Left colon (tissue), 2 donors: Measurements from ENCODE around the gene UCN2. TPM values are rescaled to one million over a fixed set of nuclear protein-coding genes. Genes with fewer than 3 reads are reported as not detected.

Experiments
- ATAC-seq: fragments of 200-7000 bp; cut with Tn5 transposase; one replicate; pipeline ENCODE4 v1.9.1; 2020; ENCODE audit warnings: mild to moderate bottlenecking, moderate library complexity
- DNase-seq, 2 donors: peaks; one replicate each; pipeline ENCODE4 v3.0.0-alpha.2; 2020
- intact Hi-C, 2 donors: fragments of 100-400 bp; cut with DNase I in 1 of 2; cut with micrococcal nuclease in 1 of 2; formaldehyde crosslinking; loops; one replicate each; pipeline versions ENCODE4 v1.11.2 to v1.14.0; 2022; cut with DNase I, micrococcal nuclease
- total RNA-seq, 2 donors: library from RNA; stranded (reverse); fragmentation: NEBNext Ultra II Directional; extraction: Animal tissue kit (Norgen Biotek cat#: 25700); gene quantifications; one replicate each; pipeline ENCODE4 v1.2.1, GENCODE V29; 2021
- donor health status: DM: no; HTN: no; CAD: no.
- donor health status: DM: yes; HTN: yes; CAD: no.

UCN2 gene
- total RNA-seq, 2 donors from 2014 or later, result not detected

DNA sequence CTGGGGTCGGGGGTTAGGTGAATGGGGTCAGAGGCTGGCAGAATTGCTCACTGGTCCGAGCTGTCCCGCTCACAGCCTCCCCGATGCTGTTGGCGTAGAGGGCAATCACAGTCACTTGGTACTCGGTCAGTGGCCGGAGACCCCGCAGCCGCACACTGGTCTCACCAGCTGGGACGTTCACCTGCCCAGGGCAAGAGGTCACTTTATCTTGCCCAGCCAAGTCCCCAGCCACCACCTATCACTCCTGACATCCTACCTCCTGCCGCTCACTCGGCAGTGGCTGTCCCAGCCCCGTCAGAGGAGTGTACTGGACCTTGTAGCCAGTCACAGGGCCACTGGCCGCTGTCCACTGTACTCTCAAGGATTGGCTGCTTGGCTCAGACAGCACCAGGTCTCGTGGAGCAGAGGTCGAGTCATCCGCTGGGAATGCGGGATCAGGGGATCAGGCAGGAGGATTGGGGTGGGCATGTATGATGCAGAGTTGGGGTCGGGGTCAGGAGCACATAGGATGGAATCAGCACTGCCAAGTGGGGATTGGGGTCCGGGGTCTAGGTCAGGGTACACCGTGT, 29.0 kb upstream of the UCN2 start:
- DNase-seq, result no peak
- intact Hi-C loops, result no loop called here
- ATAC-seq, result no peak

DNA sequence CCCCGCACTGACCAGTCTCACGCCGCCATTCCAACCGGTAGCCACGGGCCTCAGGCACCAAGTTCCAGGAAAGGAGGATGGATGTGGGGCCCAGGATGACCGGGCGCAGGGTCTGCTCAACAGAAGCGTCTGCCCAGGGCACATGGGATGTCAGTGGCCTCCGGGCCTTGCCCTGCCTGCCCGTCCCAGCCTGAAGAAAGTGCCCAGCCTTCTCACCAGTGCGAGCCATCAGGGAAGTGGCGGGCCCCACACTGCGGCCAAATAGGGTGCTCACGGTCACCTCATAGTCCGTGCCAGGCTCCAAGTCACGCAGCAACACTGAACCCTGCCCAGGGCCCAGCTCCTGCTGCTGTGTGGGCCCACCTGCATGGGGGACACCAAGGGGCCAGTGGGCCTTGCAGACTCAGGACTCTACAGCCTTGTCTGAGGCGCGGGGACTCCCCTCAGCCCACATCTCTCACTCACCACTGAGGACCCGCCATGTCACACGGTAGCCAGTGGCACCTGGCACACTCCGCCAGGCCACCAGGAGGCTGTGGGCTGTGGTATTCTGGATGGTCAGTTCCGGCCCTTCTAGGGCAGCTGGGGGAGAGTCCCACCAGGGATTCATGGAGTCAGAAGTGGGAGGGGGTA, 28.4 kb upstream of the UCN2 start:
- ATAC-seq (no peak), DNase-seq (no peak)
- intact Hi-C loops, result no loop called here

DNA sequence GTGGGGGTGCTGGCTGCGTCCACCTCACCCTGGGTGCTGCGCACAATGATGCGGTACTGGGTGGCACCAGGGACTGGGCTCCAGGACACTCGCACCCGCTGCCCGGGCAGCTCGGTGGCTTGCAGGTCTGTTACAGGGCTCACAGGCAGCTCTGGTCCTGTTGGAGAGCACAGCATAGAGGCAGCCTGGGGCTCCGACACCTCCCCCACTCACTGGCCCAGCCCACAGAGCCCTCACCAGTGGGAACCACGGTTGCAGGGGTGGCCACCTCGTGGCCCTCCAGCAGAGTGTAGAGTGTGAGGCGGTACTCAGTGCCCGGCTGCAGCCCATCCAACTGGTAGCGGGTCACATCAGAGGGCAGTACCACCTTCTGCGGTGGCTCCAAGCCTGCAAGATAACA, 27.9 kb upstream of the UCN2 start:
- ATAC-seq, result no peak

DNA sequence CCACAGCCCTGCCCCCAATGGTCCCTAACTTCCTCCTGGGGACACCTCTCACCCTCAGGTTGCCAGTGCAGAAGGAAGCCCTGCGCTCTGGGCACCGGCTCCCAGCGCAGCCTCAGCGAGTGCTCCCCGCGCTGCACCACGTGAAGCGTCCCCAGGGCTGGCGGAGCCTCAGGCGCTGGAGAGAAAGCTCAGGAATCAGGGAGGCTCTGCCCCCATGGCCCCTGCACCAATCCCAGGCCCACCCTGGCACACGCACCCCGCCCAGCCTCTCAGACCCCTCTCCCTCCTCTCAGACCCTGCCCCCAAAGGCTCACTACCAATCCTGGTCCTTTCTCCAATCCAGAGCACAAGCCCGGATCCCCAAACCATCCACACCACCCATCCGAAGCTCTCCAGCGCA, 24.6 kb upstream of the UCN2 start:
- ATAC-seq (no peak), DNase-seq (no peak)
- intact Hi-C loops, result no loop called here

More for the DNA sequence above, 27.9 kb upstream of the UCN2 start:
- DNase-seq, result no peak
- intact Hi-C loops, result no loop called here

DNA sequence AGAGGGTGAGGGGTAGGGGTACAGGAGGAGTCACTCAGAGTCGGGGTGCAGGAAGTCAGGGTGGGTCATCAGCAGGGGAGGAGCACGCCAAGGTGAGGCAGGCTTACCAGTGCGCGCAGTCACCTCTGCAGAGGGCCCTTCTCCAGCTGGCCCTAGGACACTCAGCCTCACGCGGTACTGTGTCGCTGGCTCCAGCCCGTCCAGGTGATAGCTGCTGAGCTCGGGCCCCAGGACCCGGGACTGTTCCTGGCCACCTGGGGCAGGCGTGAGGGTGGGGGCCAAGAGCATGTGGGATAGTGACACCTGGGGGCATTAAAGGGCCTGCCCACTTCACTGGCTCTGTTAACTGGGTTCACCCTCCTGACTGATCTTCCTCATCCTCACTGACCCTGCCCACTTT, 24.1 kb upstream of the UCN2 start:
- no peak for ATAC-seq
- no peak for DNase-seq
- intact Hi-C loops, result no loop called here

DNA sequence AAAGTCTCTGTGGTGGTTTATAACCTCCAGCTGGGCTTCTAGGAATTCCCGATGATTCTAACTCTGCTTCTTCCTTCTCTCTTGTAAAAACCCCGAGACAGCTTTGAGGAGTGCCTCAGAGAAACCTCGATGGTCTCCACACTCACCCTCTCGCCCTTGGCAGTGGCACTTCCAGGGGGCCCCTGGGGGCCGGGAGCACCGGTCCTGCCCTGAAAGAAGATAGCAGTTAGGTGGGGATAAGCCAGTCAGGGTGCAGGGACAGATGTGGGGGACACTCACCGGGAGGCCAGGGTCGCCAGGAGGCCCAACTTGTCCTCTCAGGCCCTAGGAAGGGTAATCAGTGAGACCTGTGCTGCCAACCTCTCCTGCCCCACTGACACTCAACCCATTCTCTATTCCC, 21.8 kb upstream of the UCN2 start:
- DNase-seq (no peak), ATAC-seq (no peak)
- intact Hi-C loops, result no loop called here

DNA sequence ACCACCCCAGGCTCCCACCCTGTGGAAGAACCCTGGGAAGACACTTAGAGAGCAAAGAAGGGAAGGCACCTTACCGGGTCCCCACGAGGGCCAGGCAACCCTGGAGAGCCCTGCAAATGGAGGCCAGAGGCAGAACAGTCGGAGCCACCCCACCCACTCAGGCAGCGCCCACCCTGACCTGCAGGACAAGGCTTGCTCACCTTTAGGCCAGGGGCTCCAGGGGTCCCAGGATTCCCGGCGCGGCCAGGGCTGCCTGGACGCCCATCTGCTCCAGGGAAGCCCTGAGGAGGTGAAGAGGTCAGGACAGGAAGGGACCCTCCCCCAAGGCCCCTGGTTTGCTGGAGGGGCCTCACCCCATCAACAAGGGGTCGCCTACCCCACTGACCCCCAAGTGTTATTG, 21.3 kb upstream of the UCN2 start:
- DNase-seq (no peak), ATAC-seq (no peak)
- intact Hi-C loops, result no loop called here

DNA sequence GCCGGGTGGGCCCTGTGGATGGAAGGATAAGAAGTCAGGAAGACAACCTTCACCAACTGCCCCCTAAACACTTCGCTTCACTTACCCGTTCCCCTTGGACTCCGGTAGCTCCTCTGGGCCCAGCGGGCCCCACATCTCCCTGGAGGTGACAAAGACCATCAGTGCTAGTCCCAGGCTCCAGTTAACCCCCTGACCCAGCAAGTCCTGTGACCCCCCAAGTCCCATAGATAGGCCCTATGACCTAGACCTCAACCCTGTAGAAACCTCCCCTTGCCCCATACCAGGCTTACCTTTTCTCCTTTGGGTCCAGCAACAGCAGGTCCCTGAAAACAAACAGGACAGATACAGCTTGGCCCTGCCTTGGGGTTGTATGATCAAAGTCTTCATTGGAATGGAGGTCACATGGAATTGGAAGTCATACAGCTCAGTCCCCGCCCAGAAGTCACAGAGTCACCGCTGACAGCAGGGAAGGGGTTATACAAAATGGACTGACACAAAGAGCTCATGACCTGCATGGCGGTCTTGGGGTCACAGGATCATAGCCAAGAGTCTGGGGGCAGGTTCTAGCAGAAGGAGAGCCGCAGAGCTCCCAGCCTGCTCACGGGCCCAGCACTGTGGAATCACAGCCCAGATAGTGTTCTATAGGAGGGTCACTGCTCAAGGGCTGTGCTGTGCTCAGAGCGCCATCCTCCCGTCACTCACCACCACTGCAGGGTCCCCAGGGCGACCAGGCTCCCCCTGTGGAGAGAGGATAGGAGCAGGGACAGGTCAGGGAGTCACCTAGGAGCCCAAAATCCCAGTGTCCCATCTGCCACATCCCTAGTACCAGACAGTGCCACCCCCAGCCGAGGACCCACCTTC, 18.3 kb upstream of the UCN2 start:
- intact Hi-C loops, result no loop called here
- DNase-seq (no peak), ATAC-seq (peak; percentile 20)

DNA sequence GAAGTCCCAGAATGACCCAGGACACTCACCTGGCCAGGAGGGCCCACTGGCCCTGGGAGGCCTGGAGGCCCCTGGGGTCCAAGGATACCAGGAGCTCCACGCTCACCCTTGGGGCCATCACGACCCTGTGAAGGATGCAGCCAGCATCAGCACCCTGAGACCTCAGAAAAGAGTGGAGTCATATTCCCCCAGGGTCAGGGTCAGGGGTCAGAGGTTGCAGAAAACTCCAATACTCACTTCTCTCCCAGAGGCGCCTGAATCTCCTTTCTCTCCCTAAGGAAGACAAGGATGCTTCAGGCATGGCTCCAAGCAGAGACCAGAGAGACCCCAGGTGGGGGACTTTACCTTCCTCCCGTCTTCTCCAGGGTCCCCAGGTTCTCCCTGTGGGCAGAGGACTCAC, 13.1 kb upstream of the UCN2 start:
- ATAC-seq (no peak), DNase-seq (no peak)
- intact Hi-C loops, result no loop called here

DNA sequence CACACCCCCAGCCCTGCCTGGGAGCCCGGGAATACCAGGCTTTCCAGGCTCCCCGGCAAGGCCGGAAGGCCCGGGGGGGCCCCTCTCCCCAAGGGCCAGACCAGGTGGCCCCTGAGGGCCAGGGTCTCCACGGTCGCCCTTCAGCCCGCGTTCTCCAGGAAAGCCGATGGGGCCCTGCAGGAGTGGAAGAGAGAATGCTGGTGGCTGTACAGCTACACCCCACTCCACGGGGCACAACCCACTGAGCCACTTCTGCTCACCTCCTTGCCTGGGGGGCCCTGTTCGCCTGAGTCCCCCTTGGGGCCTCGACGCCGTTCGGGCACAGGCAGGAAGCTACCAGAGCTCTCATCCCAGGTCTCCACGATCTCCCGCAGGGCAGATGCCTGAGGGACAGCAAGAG, 11.8 kb upstream of the UCN2 start:
- no peak for DNase-seq
- no peak for ATAC-seq
- intact Hi-C loops, result no loop called here

DNA sequence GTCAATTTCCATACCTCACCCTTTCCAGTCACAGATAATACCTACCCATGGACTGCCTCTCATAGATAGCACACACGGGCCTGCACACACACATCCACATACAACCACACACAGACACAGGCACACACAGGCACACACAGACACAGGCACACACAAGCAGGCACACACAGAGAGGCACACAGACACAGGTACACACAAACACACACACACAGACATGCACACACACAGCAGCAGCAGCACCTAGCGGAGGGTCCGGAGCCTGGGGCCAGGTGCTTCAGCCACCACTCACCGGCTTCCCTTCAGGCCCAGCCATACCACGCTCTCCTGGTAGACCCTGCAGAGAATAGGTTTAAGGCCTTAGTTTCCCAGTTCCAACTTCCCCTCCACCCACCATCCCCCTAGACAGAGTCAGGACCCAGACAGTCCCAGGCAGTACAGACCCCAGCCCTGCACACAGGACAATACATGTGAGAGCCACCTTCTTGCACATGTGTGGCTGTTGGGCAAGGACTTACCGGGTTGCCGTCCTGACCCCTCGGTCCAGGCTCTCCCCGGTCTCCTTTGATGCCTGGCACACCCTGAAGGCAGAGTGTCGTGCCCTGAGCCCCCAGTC, 10.5 kb upstream of the UCN2 start:
- ATAC-seq (no peak), DNase-seq (no peak)
- intact Hi-C loops, result no loop called here

DNA sequence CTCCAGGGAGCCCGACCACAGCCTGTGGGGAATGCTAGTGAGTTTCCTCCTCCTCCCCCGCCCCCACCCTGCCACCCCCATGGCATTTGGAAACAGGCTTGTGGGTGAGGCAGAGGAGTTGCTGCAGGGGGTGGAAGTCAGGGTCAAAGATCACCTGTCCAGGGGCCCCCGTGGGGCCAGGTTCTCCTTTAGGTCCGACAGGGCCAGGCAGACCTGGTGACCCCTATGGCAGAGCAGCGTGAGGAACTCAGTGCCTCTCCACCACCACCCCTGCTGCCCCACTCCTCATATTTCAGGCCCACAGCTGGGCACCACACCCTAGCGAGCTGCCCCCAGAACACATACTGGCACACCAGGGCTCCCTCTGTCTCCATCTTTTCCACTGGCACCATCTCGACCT, 8.9 kb upstream of the UCN2 start:
- ATAC-seq (no peak), DNase-seq (no peak)
- intact Hi-C loops, result no loop called here

DNA sequence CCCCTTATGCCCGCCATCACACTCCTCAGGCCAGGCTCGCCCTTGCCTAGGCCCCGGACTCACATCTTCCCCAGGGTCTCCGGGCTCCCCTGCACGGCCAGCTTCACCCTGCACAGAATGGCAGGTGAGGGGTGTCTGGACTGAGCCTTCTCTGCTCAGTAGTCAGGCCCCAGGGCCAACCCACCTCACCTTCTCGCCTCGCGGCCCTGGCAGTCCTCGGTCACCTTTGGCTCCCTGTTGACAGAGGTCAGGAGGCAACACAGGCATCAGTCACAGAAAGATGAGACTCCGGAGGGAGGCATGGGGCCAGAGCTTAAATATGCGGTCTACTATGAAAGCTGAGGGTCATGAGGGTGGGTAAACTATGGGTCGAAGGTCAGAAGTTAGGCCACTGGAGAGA, 8.4 kb upstream of the UCN2 start:
- DNase-seq, result no peak
- intact Hi-C loops, result no loop called here
- no peak for ATAC-seq

DNA sequence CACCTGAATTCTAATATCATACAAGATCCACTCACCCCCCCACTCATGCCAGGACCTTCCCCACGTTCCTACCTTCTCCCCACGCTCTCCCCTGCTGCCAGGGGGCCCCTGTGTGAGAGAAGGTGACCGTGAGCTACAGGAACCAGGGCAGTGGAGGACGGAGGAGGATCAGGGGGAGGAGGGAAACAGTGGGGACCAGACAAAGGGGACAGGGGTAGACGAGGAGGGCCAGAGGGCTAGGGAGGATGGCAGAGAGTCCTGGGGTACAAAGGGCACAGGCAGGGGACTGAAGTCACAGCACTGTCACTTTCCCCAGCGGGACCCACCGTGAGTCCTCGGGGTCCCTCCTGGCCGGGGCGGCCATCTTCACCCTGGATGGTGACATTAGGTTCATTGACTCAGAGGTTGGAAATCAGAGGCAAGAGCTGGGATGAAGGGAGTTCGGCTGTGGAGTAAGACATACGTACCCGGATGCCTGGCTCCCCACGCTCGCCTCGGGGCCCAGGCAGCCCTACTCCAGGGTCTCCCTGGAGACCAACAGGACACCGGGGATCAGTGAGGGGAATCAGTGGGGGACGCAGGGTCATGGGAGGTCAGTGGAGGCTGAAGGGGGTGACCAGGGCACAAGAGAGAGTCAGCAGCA, 6.3 kb upstream of the UCN2 start:
- intact Hi-C loops, result no loop called here
- DNase-seq, result no peak
- no peak for ATAC-seq

DNA sequence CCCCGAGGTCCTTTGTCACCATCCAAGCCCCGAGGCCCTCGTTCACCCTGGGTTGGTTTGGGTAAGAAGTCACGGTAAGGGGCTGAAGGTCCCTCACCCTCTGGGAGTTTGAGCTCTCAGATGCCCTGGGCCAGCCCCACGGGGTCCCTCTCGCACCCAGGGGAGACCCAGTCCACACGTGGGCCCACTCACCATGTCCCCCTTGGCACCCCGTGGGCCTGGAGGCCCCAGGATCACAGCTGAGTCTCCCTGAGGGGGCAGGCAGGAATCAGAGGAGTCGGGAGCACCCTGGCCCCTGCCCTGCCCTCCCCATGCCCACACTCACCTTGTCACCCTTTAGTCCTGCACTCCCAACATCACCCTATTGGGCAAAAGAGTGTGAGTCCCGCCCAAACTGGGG, 5.8 kb upstream of the UCN2 start:
- ATAC-seq, result no peak
- no peak for DNase-seq
- intact Hi-C loops, result no loop called here

DNA sequence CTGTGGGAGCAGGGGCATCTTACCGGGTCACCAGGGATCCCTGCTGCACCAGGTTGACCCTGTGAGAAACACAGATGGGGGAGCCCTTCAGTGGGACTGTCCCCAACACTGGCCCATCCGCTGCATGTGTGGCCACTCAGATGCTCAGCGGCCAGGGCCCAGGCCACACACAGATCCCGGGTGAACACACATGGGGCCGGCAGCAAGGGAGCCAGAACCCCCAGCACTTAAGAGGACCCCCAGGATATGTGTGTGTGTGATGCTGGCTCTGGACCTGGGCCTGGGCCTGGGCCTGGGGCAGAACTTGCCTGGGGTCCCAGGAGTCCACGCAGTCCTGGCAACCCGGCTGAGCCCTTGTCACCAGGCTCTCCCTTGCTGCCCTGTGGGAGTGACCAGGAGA, 4.9 kb upstream of the UCN2 start:
- DNase-seq (no peak), ATAC-seq (no peak)
- intact Hi-C loops, result no loop called here

DNA sequence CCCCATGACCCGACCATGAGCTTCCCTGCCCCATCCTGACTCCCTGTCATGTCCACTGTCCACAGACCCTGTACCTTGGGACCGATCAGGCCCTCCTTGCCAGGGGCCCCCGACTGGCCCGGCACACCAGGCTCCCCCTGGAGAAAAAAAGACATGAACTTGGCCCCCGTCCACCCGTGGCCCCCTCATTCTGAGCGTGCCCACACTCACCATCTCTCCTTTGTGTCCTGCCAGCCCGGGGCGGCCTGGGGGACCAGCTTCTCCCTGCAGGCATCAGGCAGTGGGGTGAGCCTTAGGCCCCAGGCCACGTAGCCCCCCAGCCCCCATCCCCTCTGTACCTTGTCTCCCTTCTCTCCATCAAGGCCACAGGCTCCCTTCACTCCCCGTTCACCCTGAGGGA, 3.9 kb upstream of the UCN2 start:
- DNase-seq, result no peak
- intact Hi-C loops, result no loop called here
- no peak for ATAC-seq

DNA sequence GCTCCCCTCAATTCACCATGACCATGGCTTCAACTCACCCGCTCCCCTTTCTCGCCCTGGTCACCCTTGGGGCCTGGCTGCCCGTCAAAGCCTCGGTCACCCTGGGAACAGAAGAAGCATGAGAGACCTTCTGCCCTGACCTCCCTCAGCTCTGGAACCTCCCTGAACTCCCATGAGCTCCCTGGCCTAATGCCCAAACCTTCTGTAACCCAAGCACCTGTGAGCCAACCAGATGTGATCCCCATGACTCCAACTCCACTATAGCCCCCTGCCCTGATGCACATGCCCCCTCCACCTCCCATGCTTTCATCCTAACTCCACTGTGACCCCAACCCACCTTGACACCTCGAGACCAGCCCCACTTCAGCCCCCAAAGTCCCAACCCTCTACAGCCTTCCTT, 3.5 kb upstream of the UCN2 start:
- ATAC-seq (no peak), DNase-seq (no peak)
- intact Hi-C loops, result no loop called here

DNA sequence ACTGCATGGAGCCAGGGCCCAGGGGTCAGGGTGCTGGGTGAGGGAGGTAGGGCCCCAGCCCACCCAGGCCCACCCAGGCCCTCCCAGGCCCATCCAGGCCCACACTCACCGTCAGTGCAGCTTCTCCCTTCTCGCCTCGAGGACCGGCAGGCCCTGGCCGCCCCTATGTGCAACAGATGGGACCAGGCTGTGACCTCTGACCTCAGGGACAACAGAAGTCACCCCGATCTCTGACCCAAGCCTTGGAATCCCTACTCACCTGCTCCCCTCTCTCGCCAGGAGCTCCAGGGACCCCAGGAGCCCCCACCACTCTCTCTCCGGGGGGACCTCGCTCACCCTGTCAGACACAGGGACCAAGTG, 2.8 kb upstream of the UCN2 start:
- ATAC-seq, result no peak
- DNase-seq, result no peak
- intact Hi-C loops, result no loop called here
